Omental fat pad (tissue), 4 donors: ENCODE results near the gene SNPH. TPM values are rescaled to one million over a fixed set of nuclear protein-coding genes. Genes with fewer than 3 reads are reported as not detected.

ENCODE experiments used
- ATAC-seq: fragments of 150-250 bp; one replicate; pipeline ENCODE4 v1.9.1; 2016; ENCODE audit warnings: mild to moderate bottlenecking, moderate library complexity; ENCODE audit not compliant: low FRiP score
- DNase-seq: peaks from one replicate; pipeline ENCODE4 v3.0.0-alpha.2; 2019; ENCODE audit warnings: low spot score
- CTCF ChIP-seq, 3 donors: fragments of 450-650 bp; IDR thresholded peaks; one replicate each; pipeline ENCODE4 v1.5.1; 2016 to 2017; ENCODE audit warnings: antibody characterized with exemption in 3 of 3, mild to moderate bottlenecking in 3 of 3, moderate library complexity in 2 of 3
- total RNA-seq, 4 donors: library from RNA; depleted of rRNA; stranded (reverse); fragments of >200 nt; gene quantifications; one replicate each; pipeline ENCODE4 v1.1.0, GENCODE V29; 2016

The SNPH gene
- total RNA-seq, 4 donors from 2014 or later = 2.0 to 3.9 (median 2.5) TPM

GRCh38 chr20:1330075-1330830 is 64.2 kb downstream of the SNPH start:
- DNase-seq (peak; percentile 23), ATAC-seq (no peak)
- no peak for TF ChIP-seq CTCF (IDR thresholded peaks at IDR 0.05)

- TF ChIP-seq CTCF (IDR thresholded peaks at IDR 0.05) = no peak
- DNase-seq (no peak), ATAC-seq (no peak)
Measured at GRCh38 chr20:1331101-1331500, 65.0 kb downstream of the SNPH start.

GRCh38 chr20:1331801-1332453 is 65.8 kb downstream of the SNPH start:
- DNase-seq (no peak), ATAC-seq (no peak)
- no peak for TF ChIP-seq CTCF (IDR thresholded peaks at IDR 0.05)

GRCh38 chr20:1332749-1333300 is 66.7 kb downstream of the SNPH start:
- no peak for ATAC-seq
- peak; percentile 17 for DNase-seq
- TF ChIP-seq CTCF (IDR thresholded peaks at IDR 0.05) = no peak

GRCh38 chr20:1333462-1334369 is 67.6 kb downstream of the SNPH start:
- TF ChIP-seq CTCF (IDR thresholded peaks at IDR 0.05) = no peak
- ATAC-seq (no peak), DNase-seq (peak; percentile 14)

GRCh38 chr20:1334370-1334731 is 68.3 kb downstream of the SNPH start:
- ATAC-seq (no peak), DNase-seq (no peak)
- TF ChIP-seq CTCF (IDR thresholded peaks at IDR 0.05) = no peak
